GM18511 (cell line): Measurements from ENCODE around the gene OSBPL8.

Experiments
- ATAC-seq: cut with Tn5 transposase; IDR thresholded peaks from one replicate; pipeline ENCODE4 v1.9.1; 2021; ENCODE audit warnings: mild to moderate bottlenecking, moderate library complexity; ENCODE audit not compliant: unreplicated experiment

The OSBPL8 gene, protein sequence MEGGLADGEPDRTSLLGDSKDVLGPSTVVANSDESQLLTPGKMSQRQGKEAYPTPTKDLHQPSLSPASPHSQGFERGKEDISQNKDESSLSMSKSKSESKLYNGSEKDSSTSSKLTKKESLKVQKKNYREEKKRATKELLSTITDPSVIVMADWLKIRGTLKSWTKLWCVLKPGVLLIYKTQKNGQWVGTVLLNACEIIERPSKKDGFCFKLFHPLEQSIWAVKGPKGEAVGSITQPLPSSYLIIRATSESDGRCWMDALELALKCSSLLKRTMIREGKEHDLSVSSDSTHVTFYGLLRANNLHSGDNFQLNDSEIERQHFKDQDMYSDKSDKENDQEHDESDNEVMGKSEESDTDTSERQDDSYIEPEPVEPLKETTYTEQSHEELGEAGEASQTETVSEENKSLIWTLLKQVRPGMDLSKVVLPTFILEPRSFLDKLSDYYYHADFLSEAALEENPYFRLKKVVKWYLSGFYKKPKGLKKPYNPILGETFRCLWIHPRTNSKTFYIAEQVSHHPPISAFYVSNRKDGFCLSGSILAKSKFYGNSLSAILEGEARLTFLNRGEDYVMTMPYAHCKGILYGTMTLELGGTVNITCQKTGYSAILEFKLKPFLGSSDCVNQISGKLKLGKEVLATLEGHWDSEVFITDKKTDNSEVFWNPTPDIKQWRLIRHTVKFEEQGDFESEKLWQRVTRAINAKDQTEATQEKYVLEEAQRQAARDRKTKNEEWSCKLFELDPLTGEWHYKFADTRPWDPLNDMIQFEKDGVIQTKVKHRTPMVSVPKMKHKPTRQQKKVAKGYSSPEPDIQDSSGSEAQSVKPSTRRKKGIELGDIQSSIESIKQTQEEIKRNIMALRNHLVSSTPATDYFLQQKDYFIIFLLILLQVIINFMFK

DNA sequence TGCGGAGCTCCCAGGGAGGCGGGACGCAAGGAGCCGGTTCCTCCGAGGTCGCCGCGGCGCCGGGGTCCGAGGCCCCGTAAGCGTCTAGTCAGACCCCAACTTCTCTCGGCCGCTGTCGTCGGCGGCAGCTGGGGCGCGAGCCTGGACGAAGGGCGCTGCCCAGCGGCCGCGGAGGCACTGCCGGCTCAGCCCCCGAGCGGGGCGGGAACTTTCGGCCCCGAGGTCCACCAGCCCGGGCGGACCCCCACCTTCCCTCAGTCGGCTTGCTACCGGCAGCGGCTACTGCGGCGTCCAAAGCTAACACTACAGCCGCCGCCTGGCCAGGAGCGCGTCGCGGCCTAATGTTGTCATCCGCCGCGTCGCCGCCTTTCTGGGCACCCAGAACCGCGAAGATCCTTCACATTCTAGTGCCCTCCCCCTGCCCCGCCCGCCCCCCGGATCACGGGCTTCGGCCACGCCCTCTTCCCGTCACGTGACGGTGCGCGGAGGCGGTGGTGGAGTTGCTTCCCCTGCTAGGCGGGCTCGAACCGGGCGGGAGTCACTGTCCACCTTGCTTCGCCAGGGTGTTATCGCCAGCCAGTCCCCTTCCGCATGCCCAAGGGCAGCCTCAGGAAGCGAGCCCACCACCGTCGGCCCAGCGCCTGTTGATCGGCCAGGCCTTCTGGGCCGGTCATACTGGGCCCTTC, at the start of gene OSBPL8:
Gene OSBPL8 (minus strand): TSS at position 372 of the 686 bp plus-strand sequence. CDS start 72,220 bp downstream, outside the sequence.
- peak; percentile 82 for ATAC-seq

- ATAC-seq = no peak
These were observed 48.5 kb upstream of the OSBPL8 start for GRCh38 chr12:76608070-76608469.

DNA sequence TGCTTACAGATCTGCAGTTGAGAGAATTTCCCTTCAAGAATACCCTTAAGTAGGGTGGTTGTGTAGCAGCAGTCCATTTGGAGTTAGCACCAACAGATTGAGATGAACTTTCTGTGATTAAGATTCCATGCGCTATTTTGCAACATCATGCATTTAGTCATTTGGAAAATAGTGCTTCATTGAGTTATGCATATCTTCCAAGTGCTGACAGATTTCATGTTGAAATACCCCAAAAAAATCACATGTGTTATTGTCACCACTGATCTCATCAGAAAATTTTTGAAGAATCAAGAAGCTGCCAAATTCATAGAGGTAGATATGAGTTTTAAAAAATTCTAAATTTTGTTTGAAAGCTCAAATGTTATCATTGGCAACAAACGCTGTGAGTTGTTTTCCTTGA, 35.5 kb upstream of the OSBPL8 start:
- no peak for ATAC-seq

GRCh38 chr12:76591476-76591875, 31.9 kb upstream of the OSBPL8 start:
- no peak for ATAC-seq

DNA sequence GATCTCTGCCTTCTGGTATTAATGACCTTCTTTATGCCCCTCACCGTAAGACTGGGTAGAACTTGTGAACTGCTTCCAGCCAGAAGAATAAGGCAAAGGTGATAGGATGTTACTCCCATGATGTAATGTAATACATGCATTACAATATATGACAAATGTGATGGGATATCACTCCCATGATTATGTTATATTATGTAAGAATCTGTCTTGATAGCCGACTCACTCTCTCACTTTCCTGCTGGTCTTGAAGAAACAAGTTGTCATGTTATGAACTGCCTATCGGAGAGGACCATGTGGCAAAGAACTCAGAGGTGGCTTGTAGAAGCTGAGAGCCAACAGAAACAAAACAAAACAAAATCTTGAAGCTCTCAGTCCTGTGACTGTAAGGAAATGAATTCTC, 30.6 kb upstream of the OSBPL8 start:
- no peak for ATAC-seq

DNA sequence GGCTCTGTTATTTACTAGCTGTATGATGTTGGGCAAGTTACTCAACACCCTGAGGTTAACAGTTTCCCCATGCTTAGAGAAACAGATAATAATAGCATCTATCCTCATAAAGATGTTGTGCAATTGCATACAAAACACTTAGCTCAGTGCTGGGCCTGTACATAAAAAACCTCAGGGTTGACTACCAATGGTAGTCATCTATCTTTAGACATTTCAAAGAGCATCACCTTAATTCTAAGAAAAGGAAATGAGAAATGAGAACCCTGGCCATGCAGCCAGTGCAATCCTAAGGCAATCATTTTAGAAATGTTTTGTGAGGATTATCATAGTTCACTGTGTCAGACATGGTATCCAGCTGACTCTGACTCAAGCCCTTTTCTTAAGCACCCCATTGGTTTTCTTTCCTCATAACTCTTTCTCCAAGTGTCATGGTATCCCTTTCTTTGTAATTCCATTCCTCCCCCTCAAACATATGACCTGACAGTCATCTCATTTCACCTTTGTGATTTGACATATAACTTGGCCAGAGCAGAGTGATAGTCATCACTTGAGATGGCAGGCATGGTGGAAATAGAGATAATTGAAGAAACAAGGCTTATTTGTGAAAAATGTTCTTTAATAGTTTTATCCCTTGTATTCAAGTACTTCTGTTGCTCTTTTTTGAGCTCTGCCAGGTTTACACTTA, 29.5 kb upstream of the OSBPL8 start:
- ATAC-seq = no peak

GRCh38 chr12:76587428-76588178, 28.0 kb upstream of the OSBPL8 start:
- ATAC-seq = no peak

GRCh38 chr12:76586764-76587395, 27.3 kb upstream of the OSBPL8 start:
- ATAC-seq = peak; percentile 81

DNA sequence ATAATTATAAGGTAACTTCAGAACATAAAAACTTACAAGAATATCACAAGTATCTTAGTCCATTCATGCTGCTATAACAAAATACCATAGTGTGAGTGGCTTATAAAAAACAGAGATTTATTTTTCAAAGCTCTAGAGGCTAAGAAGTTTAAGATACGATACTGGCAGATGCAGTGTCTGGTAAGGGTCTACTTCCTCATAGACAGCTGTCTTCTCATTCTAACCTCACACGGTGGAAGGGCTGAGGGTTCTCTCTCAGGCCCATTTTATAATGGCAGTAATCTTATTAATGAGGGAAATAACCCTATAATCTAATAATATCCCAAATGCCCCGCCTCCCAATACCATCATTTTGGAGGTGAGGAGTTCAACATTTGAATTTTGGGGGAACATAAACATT, 23.7 kb upstream of the OSBPL8 start:
- no peak for ATAC-seq

GRCh38 chr12:76573840-76574373, 14.3 kb upstream of the OSBPL8 start:
- ATAC-seq = no peak

GRCh38 chr12:76571256-76571655, 11.7 kb upstream of the OSBPL8 start:
- no peak for ATAC-seq

- peak; percentile 74 for ATAC-seq
These were observed 10.4 kb upstream of the OSBPL8 start for GRCh38 chr12:76569685-76570604.

GRCh38 chr12:76568888-76569551, 9.4 kb upstream of the OSBPL8 start:
- no peak for ATAC-seq

- ATAC-seq = no peak
These were observed 8.6 kb upstream of the OSBPL8 start for GRCh38 chr12:76568130-76568529.

GRCh38 chr12:76563061-76563460, 3.5 kb upstream of the OSBPL8 start:
- no peak for ATAC-seq

DNA sequence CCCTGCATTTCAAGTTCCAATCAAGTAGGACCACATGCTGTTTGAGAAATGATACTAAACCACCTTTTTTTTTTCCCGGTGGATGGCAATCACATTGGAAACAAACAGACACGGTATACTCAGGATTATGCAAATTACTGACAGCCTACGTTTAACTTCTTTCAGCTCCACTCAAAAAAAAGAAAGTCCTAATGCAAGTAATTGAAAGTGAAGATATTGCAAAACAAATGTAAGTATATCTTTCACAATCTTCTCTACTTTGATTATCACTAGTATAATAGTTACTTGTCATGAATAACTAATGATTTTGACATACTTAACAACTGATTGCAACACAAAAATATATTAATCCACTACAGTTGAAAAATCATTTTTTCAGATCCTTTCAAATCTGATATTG, 2.6 kb upstream of the OSBPL8 start:
- ATAC-seq = no peak

- ATAC-seq = peak; percentile 47
These were observed 518 bp upstream of the OSBPL8 start for GRCh38 chr12:76560086-76560491.
